Ovary (tissue), 9 donors: ENCODE data around the gene TMEM167A. TPM values are rescaled to one million over a fixed set of nuclear protein-coding genes. Genes with fewer than 3 reads are reported as not detected.

Source experiments
- DNase-seq, 5 donors: peaks; one replicate each; pipeline ENCODE4 v3.0.0-alpha.2; 2019 to 2020
- H3K27ac ChIP-seq, 2 donors: fragments of 200-600 bp; one replicate each; pipeline versions ENCODE4 v1.5.1 to v1.8.0; 2019 to 2022
- H3K27me3 ChIP-seq: fragments of 200-600 bp; one replicate; pipeline ENCODE4 v1.8.0; 2022
- H3K36me3 ChIP-seq: fragments of 200-600 bp; sonication (generic); one replicate; pipeline ENCODE4 v1.5.1; 2019
- H3K4me1 ChIP-seq: one replicate; pipeline ENCODE4 v1.8.1; 2013; ENCODE audit warnings: mild to moderate bottlenecking, moderate library complexity; ENCODE audit not compliant: insufficient read depth
- H3K4me3 ChIP-seq: fragments of 200-600 bp; sonication (generic); one replicate; pipeline ENCODE4 v1.5.1; 2017
- H3K9me3 ChIP-seq, 2 donors: fragments of 200-600 bp in 1 of 2; sonication (generic) in 1 of 2; one replicate each; pipeline versions ENCODE4 v1.5.1 to v1.8.1; 2013 to 2019; ENCODE audit warnings: mild to moderate bottlenecking in 1 of 2, moderate library complexity in 1 of 2
- EP300 ChIP-seq: sonication (generic); formaldehyde crosslinking; IDR thresholded peaks from one replicate; pipeline ENCODE4 v1.6.1; 2017; ENCODE audit warnings: antibody characterized with exemption
- POLR2A ChIP-seq: fragments of 450-650 bp; IDR thresholded peaks from one replicate; pipeline ENCODE4 v1.6.1; 2017; ENCODE audit warnings: antibody characterized with exemption, mild to moderate bottlenecking, moderate library complexity
- WGBS, 3 donors: extraction: QIAGEN DNeasy Blood & Tissue Kit in 1 of 3; methylation state at CpG; one replicate each; pipeline versions ENCODE4 v1.1.5 to v1.1.7; 2013 to 2017; 5-methylcytosine and 5-hydroxymethylcytosine counted together
- intact Hi-C, 4 donors: fragments of 100-400 bp; cut with DNase I; formaldehyde crosslinking; loops; one replicate each; pipeline versions ENCODE4 v1.11.0 to v1.15.1; 2022 to 2023
- polyA plus RNA-seq, 2 donors: library from polyadenylated mRNA; stranded (reverse); fragments of 200-250 nt in 1 of 2; fragments of 350-450 nt in 1 of 2; fragmentation: Illumina TruSeq in 1 of 2; extraction: RNeasy Lipid Tissue Mini Kit (QIAGEN cat#74804) in 1 of 2; gene quantifications; one replicate each; pipeline ENCODE4 v1.2.3, GENCODE V29; 2013 to 2014
- total RNA-seq, 7 donors: library from RNA; depleted of rRNA in 2 of 7; stranded (reverse); fragments of >200 nt in 2 of 7; fragmentation: NEBNext Ultra II Directional in 3 of 7; extraction: Animal tissue kit (Norgen Biotek cat#: 25700) in 3 of 7; gene quantifications; one replicate each; pipeline versions ENCODE4 v1.1.0 to v1.2.4, GENCODE V29; 2016 to 2023
- TF ChIP-seq, protein P1 (sequence below), 3 donors: fragments of 450-650 bp in 2 of 3; fragments of 200-600 bp in 1 of 3; IDR thresholded peaks; one replicate each; pipeline versions ENCODE4 v1.5.1 to v1.8.0; 2016 to 2022; ENCODE audit warnings: antibody characterized with exemption in 3 of 3, mild to moderate bottlenecking in 1 of 3
- donor health status: DM: no; HTN: no; CAD: no; lungs with moderate emphysema.
- donor health status: DM: no; HTN: no; CAD: no.
- donor health status: Bipolar disorder and iron deficiency.
- donor health status: DM: yes; HTN: yes; CAD: no.
- donor health status: DM: no; HTN: no; CAD: no.
- donor health status: DM: yes; HTN: yes; CAD: no.

Gene TMEM167A
- total and polyA plus RNA-seq, 9 donors, result 17.8 to 49.2 (median 30.5) TPM

DNA sequence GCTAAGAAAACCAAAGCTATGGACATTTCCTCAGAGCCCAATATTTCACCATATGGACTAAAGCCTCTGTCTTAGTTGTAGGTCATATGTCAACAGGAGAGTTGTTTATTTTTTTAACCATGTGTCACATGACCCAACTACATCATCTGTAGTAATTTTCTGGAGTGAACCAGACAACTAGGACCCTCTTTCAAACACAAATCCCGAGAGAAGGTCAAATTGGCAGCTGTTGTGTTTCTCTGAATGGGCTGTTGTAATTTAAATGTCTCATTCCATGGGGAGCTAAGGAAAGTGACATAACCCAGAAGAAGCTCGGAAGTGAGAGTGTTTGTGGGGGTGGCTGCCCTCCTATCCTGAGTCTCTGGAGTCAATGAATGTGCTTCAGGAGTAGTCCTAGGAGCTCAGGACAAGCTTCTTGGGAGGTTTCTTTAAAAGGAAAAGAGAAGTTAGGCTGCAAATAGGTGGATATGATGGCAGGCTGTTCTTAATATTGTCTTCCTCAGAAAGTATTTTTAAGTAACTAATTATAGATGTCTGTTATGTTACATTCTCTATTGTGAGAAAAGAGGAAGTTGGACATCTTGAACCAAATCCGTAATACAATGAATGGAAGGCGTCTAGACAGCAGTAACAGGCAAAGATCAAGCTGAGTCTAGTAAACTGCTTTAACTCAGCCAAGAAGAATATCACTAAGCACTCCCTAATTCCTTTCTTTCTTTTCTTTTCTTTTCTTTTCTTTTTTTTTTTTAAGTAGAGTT lies 50.1 kb downstream of the TMEM167A start:
- no peak for DNase-seq
- no peaks in the 10 kb centered on the region for H3K27me3 ChIP-seq
- intact Hi-C loops, result no loop called here
- no peak overlapping the region for H3K27ac ChIP-seq
- H3K4me1 ChIP-seq, result no peaks in the 10 kb centered on the region
- no peak overlapping the region for H3K4me3 ChIP-seq
- H3K9me3 ChIP-seq, result no peaks in the 10 kb centered on the region
- H3K36me3 ChIP-seq, result no peaks in the 10 kb centered on the region
- WGBS, 3 donors, result 70 to 81% (median 73%) methylated on average over 4 of the region's 4 CpGs
- TF ChIP-seq EP300 (no peak), POLR2A (no peak)
- TF ChIP-seq, protein P1, sequence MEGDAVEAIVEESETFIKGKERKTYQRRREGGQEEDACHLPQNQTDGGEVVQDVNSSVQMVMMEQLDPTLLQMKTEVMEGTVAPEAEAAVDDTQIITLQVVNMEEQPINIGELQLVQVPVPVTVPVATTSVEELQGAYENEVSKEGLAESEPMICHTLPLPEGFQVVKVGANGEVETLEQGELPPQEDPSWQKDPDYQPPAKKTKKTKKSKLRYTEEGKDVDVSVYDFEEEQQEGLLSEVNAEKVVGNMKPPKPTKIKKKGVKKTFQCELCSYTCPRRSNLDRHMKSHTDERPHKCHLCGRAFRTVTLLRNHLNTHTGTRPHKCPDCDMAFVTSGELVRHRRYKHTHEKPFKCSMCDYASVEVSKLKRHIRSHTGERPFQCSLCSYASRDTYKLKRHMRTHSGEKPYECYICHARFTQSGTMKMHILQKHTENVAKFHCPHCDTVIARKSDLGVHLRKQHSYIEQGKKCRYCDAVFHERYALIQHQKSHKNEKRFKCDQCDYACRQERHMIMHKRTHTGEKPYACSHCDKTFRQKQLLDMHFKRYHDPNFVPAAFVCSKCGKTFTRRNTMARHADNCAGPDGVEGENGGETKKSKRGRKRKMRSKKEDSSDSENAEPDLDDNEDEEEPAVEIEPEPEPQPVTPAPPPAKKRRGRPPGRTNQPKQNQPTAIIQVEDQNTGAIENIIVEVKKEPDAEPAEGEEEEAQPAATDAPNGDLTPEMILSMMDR (IDR thresholded peaks at IDR 0.05), result no peak

DNA sequence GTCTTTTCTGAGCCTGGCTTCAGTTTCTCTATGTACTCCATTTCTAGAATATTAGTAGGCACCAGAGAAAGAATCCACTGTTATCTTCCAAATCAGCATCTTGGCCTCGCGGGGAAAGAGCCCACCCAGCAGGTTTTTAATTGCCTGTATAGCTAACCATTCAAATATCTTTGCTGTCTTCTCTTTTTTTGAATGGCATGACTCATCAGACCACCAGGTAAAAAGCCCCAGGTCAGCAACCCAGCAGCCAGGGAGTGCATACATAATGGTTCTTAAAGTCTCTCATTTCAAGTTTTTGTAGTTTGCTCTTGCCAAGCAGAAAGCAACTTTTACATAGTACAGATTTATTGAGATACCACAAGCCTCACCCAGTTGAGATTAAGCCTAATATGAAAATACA lies 50.7 kb downstream of the TMEM167A start:
- no peak for TF ChIP-seq EP300
- TF ChIP-seq, protein P1 (IDR thresholded peaks at IDR 0.05), result no peak
- TF ChIP-seq POLR2A, result no peak
- intact Hi-C loops, result no loop called here
- 62 to 67% (median 65%) methylated on average over 2 of the region's 2 CpGs for WGBS, 3 donors

DNA sequence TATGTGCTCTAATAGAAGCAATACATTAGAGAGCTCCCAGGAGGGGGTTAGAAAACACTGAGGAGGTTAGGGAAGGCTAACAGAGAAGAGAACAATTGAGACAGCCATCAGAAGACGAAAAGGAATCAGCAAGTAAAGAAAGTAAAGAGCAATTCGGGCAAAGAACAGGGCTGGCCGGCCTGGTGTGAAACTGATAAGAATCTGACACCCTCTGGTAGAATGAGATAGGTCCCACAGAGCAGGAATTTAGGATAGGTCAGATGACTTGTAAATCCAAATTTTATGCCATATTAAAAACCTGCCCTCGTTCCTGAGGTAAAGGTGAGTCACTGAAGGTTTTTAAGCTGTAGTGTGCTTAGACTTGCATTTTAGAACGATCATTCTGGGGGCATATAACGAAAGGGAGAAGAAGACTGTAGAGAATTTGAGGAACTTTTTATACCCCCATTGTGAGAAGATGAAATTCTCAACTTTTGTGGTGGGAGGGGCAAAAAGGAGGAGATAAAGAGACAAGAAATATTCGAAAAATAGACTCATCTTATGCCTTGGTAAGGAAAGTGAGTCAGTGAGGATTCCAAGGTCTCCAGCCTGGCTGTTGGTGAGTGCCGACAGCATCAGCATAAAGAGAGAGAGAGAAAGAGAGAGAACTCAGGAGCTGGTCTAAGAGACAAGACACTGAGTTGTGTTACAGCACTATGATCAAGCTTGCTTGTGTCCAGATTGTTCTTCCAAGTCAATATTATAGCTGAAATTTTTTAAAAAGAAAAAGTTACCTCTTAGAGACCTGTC lies 51.3 kb downstream of the TMEM167A start:
- TF ChIP-seq, protein P1 (IDR thresholded peaks at IDR 0.05), result no peak
- TF ChIP-seq EP300, result no peak
- no peak for TF ChIP-seq POLR2A

More for the DNA sequence above, 50.7 kb downstream of the TMEM167A start:
- DNase-seq, result no peak
- H3K4me3 ChIP-seq, result no peak overlapping the region
- no peak overlapping the region for H3K27ac ChIP-seq
- H3K27me3 ChIP-seq, result no peaks in the 10 kb centered on the region
- no peaks in the 10 kb centered on the region for H3K36me3 ChIP-seq
- H3K4me1 ChIP-seq, result no peaks in the 10 kb centered on the region
- no peaks in the 10 kb centered on the region for H3K9me3 ChIP-seq

DNA sequence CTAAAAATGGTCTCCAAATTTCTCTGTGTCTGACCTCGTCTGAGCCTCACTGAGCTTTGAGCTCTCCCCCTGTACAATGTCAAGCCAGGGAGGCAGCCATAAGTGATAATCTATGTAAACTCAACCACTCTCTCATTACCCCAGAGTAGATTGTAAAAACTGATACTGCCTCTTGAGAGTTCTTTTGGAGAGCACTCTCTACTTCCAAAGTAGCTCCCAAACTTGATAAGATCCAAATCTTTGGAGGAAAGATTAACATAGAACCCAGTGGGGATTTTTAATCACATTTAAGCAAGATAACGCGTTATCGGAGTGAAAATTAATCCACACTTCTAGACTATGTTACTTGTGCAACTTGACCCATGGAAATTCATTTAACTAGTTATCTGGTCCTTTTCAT lies 54.9 kb downstream of the TMEM167A start:
- intact Hi-C loops, result no loop called here
- DNase-seq, result no peak
- TF ChIP-seq POLR2A (no peak), EP300 (no peak)
- TF ChIP-seq, protein P1 (IDR thresholded peaks at IDR 0.05), result no peak
- H3K27me3 ChIP-seq, result no peaks in the 10 kb centered on the region
- no peaks in the 10 kb centered on the region for H3K9me3 ChIP-seq
- no peaks in the 10 kb centered on the region for H3K36me3 ChIP-seq
- H3K4me1 ChIP-seq, result no peaks in the 10 kb centered on the region
- no peak overlapping the region for H3K27ac ChIP-seq
- H3K4me3 ChIP-seq, result no peak overlapping the region
- WGBS, 3 donors, result 89 to 95% (median 92%) methylated on average over 4 of the region's 4 CpGs

More for the DNA sequence above, 51.3 kb downstream of the TMEM167A start:
- intact Hi-C loops, result no loop called here
- Histone ChIP-seq H3K9me3 (no peaks in the 10 kb centered on the region), H3K4me3 (no peak overlapping the region), H3K4me1 (no peaks in the 10 kb centered on the region), H3K27me3 (no peaks in the 10 kb centered on the region), H3K36me3 (no peaks in the 10 kb centered on the region), H3K27ac (no peak overlapping the region)
- WGBS, 3 donors, result 89 to 93% (median 89%) methylated on average over 8 of the region's 8 CpGs
- no peak for DNase-seq
